Measurements from ENCODE around the gene CDH20. TPM values are rescaled to one million over a fixed set of nuclear protein-coding genes. Genes with fewer than 3 reads are reported as not detected.

CDH20 gene
- total RNA-seq, 2 experiments from 2014 or later, result not detected

GRCh38 chr18:61348230-61348629 lies 15.0 kb downstream of the CDH20 start:
- no peaks in the 10 kb centered on the region for H3K36me3 ChIP-seq (ENCODE audit: insufficient read depth, low read length)
- ChIA-PET POLR2A (no interaction called here), CTCF (ENCODE audit: unreplicated experiment) (no interaction called here)
- H3K9me2 ChIP-seq (ENCODE audit: insufficient read depth, low read length), result no peaks in the 10 kb centered on the region
- TF ChIP-seq CTCF (conservative IDR thresholded peaks at IDR 0.05; ENCODE audit: low read length), result no peak
- no peak for TF ChIP-seq EZH2phosphoT487 (IDR thresholded peaks at IDR 0.05; ENCODE audit: borderline replicate concordance, low read depth, low read length)
- no peak overlapping the region for H2AFZ ChIP-seq (ENCODE audit: low read length)
- H3K4me2 ChIP-seq (ENCODE audit: low read length), result no peak overlapping the region
- intact Hi-C loops (cut with micrococcal nuclease; ENCODE audit: unreplicated experiment), result no loop called here
- H3K9me3 ChIP-seq (ENCODE audit: low read length), result no peaks in the 10 kb centered on the region
- H4K20me1 ChIP-seq (ENCODE audit: insufficient read depth, low read length), result no peaks in the 10 kb centered on the region
- DNase-seq (ENCODE audit: low spot score), result no peak
- no TSS peak for BruUV-seq (replicated peaks)
- H3K27ac ChIP-seq (ENCODE audit: low read depth, low read length, poor library complexity, severe bottlenecking), result no peak overlapping the region
- H3K79me2 ChIP-seq (ENCODE audit: insufficient read depth, low read depth, low read length), result no peaks in the 10 kb centered on the region
- H3K4me3 ChIP-seq (ENCODE audit: low read depth, low read length, poor library complexity, severe bottlenecking), result no peak overlapping the region
- H3K4me1 ChIP-seq (ENCODE audit: insufficient read depth, low read length, poor library complexity, severe bottlenecking), result no peaks in the 10 kb centered on the region

- no peak for DNase-seq (ENCODE audit: low spot score)
- no TSS peak for BruUV-seq (replicated peaks)
- POLR2A ChIA-PET, result no interaction called here
- Histone ChIP-seq H3K36me3 (ENCODE audit: insufficient read depth, low read length) (no peaks in the 10 kb centered on the region), H3K27ac (ENCODE audit: low read depth, low read length, poor library complexity, severe bottlenecking) (no peak overlapping the region), H3K4me2 (ENCODE audit: low read length) (no peak overlapping the region), H3K9me2 (ENCODE audit: insufficient read depth, low read length) (no peaks in the 10 kb centered on the region), H4K20me1 (ENCODE audit: insufficient read depth, low read length) (no peaks in the 10 kb centered on the region), H3K4me3 (ENCODE audit: low read depth, low read length, poor library complexity, severe bottlenecking) (no peak overlapping the region), H3K79me2 (ENCODE audit: insufficient read depth, low read depth, low read length) (no peaks in the 10 kb centered on the region), H2AFZ (ENCODE audit: low read length) (no peak overlapping the region), H3K9me3 (ENCODE audit: low read length) (no peaks in the 10 kb centered on the region), H3K4me1 (ENCODE audit: insufficient read depth, low read length, poor library complexity, severe bottlenecking) (no peaks in the 10 kb centered on the region)
- intact Hi-C loops (cut with micrococcal nuclease; ENCODE audit: unreplicated experiment), result no loop called here
- CTCF ChIA-PET (ENCODE audit: unreplicated experiment), result no interaction called here
- TF ChIP-seq CTCF (conservative IDR thresholded peaks at IDR 0.05; ENCODE audit: low read length), result no peak
- TF ChIP-seq EZH2phosphoT487 (IDR thresholded peaks at IDR 0.05; ENCODE audit: borderline replicate concordance, low read depth, low read length), result no peak
Observed at GRCh38 chr18:61350578-61350977, 17.3 kb downstream of the CDH20 start.

- H3K4me1 ChIP-seq (ENCODE audit: insufficient read depth, low read length, poor library complexity, severe bottlenecking), result no peaks in the 10 kb centered on the region
- H3K79me2 ChIP-seq (ENCODE audit: insufficient read depth, low read depth, low read length), result no peaks in the 10 kb centered on the region
- H4K20me1 ChIP-seq (ENCODE audit: insufficient read depth, low read length), result no peaks in the 10 kb centered on the region
- ChIA-PET CTCF (ENCODE audit: unreplicated experiment) (no interaction called here), POLR2A (no interaction called here)
- H3K27ac ChIP-seq (ENCODE audit: low read depth, low read length, poor library complexity, severe bottlenecking), result no peak overlapping the region
- BruUV-seq (replicated peaks), result no TSS peak
- no peak for TF ChIP-seq EZH2phosphoT487 (IDR thresholded peaks at IDR 0.05; ENCODE audit: borderline replicate concordance, low read depth, low read length)
- TF ChIP-seq CTCF (conservative IDR thresholded peaks at IDR 0.05; ENCODE audit: low read length), result no peak
- H3K4me3 ChIP-seq (ENCODE audit: low read depth, low read length, poor library complexity, severe bottlenecking), result no peak overlapping the region
- H2AFZ ChIP-seq (ENCODE audit: low read length), result no peak overlapping the region
- no peak overlapping the region for H3K4me2 ChIP-seq (ENCODE audit: low read length)
- H3K9me3 ChIP-seq (ENCODE audit: low read length), result no peaks in the 10 kb centered on the region
- no peak for DNase-seq (ENCODE audit: low spot score)
- no peaks in the 10 kb centered on the region for H3K36me3 ChIP-seq (ENCODE audit: insufficient read depth, low read length)
- intact Hi-C loops (cut with micrococcal nuclease; ENCODE audit: unreplicated experiment), result no loop called here
- no peaks in the 10 kb centered on the region for H3K9me2 ChIP-seq (ENCODE audit: insufficient read depth, low read length)
Observed at GRCh38 chr18:61352059-61352458, 18.8 kb downstream of the CDH20 start.
